ENCODE results near the gene SLC4A4. TPM values are rescaled to one million over a fixed set of nuclear protein-coding genes. Genes with fewer than 3 reads are reported as not detected.

The SLC4A4 gene
- total and polyA plus RNA-seq, 9 donors, result 0.23 to 8.3 (median 1.4) TPM

- TF ChIP-seq CTCF (IDR thresholded peaks at IDR 0.05) (no peak), POLR2A (IDR thresholded peaks at IDR 0.05) (no peak), EP300 (IDR thresholded peaks at IDR 0.05) (no peak)
- intact Hi-C loops (cut with DNase I), result loop anchor here in 1 of 4 donors (5.0 kb wide), 1 partner anchor 1579 kb away; no protein-coding TSS in a partner anchor
- 57 to 70% (median 62%) methylated on average over 4 of the region's 4 CpGs for WGBS, 3 donors
- H3K27me3 ChIP-seq, result no peaks in the 10 kb centered on the region
- H3K36me3 ChIP-seq, result no peaks in the 10 kb centered on the region
- no peaks in the 10 kb centered on the region for H3K4me1 ChIP-seq (ENCODE audit: insufficient read depth)
- DNase-seq, result no peak
- H3K4me3 ChIP-seq, result no peak overlapping the region
- no peak overlapping the region for H3K27ac ChIP-seq
- H3K9me3 ChIP-seq, result no peaks in the 10 kb centered on the region
Observed at GRCh38 chr4:71453531-71453930, 114.7 kb downstream of the SLC4A4 start.

- 3 to 16% (median 9%) methylated on average over 1 of the region's 1 CpG for WGBS, 3 donors
- no peaks in the 10 kb centered on the region for H3K9me3 ChIP-seq
- H3K4me1 ChIP-seq (ENCODE audit: insufficient read depth), result no peaks in the 10 kb centered on the region
- no peak overlapping the region for H3K27ac ChIP-seq
- intact Hi-C loops (cut with DNase I), result no loop called here
- TF ChIP-seq EP300 (IDR thresholded peaks at IDR 0.05) (no peak), POLR2A (IDR thresholded peaks at IDR 0.05) (no peak)
- H3K4me3 ChIP-seq, result no peak overlapping the region
- no peak for DNase-seq
- H3K36me3 ChIP-seq, result no peaks in the 10 kb centered on the region
- H3K27me3 ChIP-seq, result no peaks in the 10 kb centered on the region
Observed at GRCh38 chr4:71456841-71457240, 118.0 kb downstream of the SLC4A4 start.

GRCh38 chr4:71460371-71460770 lies 121.6 kb downstream of the SLC4A4 start:
- Histone ChIP-seq H3K4me3 (no peak overlapping the region), H3K9me3 (no peaks in the 10 kb centered on the region), H3K36me3 (no peaks in the 10 kb centered on the region), H3K27ac (no peak overlapping the region), H3K4me1 (ENCODE audit: insufficient read depth) (no peaks in the 10 kb centered on the region), H3K27me3 (no peaks in the 10 kb centered on the region)
- WGBS, 3 donors, result 64 to 68% (median 68%) methylated on average over 4 of the region's 4 CpGs
- TF ChIP-seq POLR2A (IDR thresholded peaks at IDR 0.05), result no peak
- no peak for DNase-seq
- intact Hi-C loops (cut with DNase I), result no loop called here

- Histone ChIP-seq H3K4me3 (no peak overlapping the region), H3K27me3 (no peaks in the 10 kb centered on the region), H3K4me1 (ENCODE audit: insufficient read depth) (no peaks in the 10 kb centered on the region), H3K27ac (no peak overlapping the region), H3K9me3 (no peaks in the 10 kb centered on the region), H3K36me3 (no peaks in the 10 kb centered on the region)
- no peak for DNase-seq
- 95 to 97% (median 95%) methylated on average over 4 of the region's 4 CpGs for WGBS, 3 donors
- TF ChIP-seq EP300 (IDR thresholded peaks at IDR 0.05) (no peak), POLR2A (IDR thresholded peaks at IDR 0.05) (no peak), CTCF (IDR thresholded peaks at IDR 0.05) (no peak)
- intact Hi-C loops (cut with DNase I), result no loop called here
Observed at GRCh38 chr4:71461422-71461821, 122.6 kb downstream of the SLC4A4 start.

GRCh38 chr4:71466775-71467174 lies 128.0 kb downstream of the SLC4A4 start:
- H3K27ac ChIP-seq, result no peak overlapping the region
- H3K9me3 ChIP-seq, result no peaks in the 10 kb centered on the region
- TF ChIP-seq POLR2A (IDR thresholded peaks at IDR 0.05) (no peak), EP300 (IDR thresholded peaks at IDR 0.05) (no peak), CTCF (IDR thresholded peaks at IDR 0.05) (no peak)
- no peak for DNase-seq
- no peaks in the 10 kb centered on the region for H3K27me3 ChIP-seq
- intact Hi-C loops (cut with DNase I), result no loop called here
- no peaks in the 10 kb centered on the region for H3K36me3 ChIP-seq
- no peak overlapping the region for H3K4me3 ChIP-seq
- WGBS, 3 donors, result 78 to 81% (median 80%) methylated on average over 3 of the region's 3 CpGs
- no peaks in the 10 kb centered on the region for H3K4me1 ChIP-seq (ENCODE audit: insufficient read depth)
